Smooth muscle cell (in vitro differentiated cells): ENCODE data around the gene TH. TPM values are rescaled to one million over a fixed set of nuclear protein-coding genes. Genes with fewer than 3 reads are reported as not detected.

Source experiments
- DNase-seq: peaks from one replicate; lab custom pipeline; 2025; ENCODE audit not compliant: unreplicated experiment; lab: John Stamatoyannopoulos, UW
- H2AFZ ChIP-seq: fragments of 200-600 bp; sonication (generic); 2 replicates; pipeline ENCODE4 v1.6.0; 2016; ENCODE audit warnings: antibody characterized with exemption, low read depth, mild to moderate bottlenecking
- H3F3A ChIP-seq: fragments of 200-600 bp; sonication (generic); 2 replicates; pipeline ENCODE4 v1.6.0; 2017; ENCODE audit warnings: antibody characterized with exemption, low read depth
- H3K27ac ChIP-seq: fragments of 200-600 bp; sonication (generic); 2 replicates; pipeline ENCODE4 v1.5.1; 2016; ENCODE audit warnings: low read depth, mild to moderate bottlenecking
- H3K27me3 ChIP-seq: fragments of 200-600 bp; sonication (generic); 2 replicates; pipeline ENCODE4 v1.6.1; 2016; ENCODE audit warnings: low read depth, mild to moderate bottlenecking
- H3K36me3 ChIP-seq: fragments of 200-600 bp; sonication (generic); 2 replicates; pipeline ENCODE4 v1.5.1; 2016; ENCODE audit warnings: low read depth
- H3K4me1 ChIP-seq: fragments of 200-600 bp; sonication (generic); 2 replicates; pipeline ENCODE4 v1.5.1; 2016; ENCODE audit warnings: low read depth
- H3K4me2 ChIP-seq: fragments of 200-600 bp; sonication (generic); 2 replicates; pipeline ENCODE4 v1.6.0; 2016; ENCODE audit warnings: mild to moderate bottlenecking
- H3K4me3 ChIP-seq: fragments of 200-600 bp; sonication (generic); 2 replicates; pipeline ENCODE4 v1.5.1; 2016; ENCODE audit warnings: mild to moderate bottlenecking
- H3K79me2 ChIP-seq: fragments of 200-600 bp; sonication (generic); 2 replicates; pipeline ENCODE4 v1.6.0; 2016; ENCODE audit warnings: low read depth, mild to moderate bottlenecking
- H3K9ac ChIP-seq: fragments of 200-600 bp; sonication (generic); 2 replicates; pipeline ENCODE4 v1.6.0; 2016; ENCODE audit warnings: low read depth
- H3K9me3 ChIP-seq: fragments of 200-600 bp; sonication (generic); replicated peaks from 2 replicates; pipeline ENCODE4 v1.5.1; 2016; ENCODE audit warnings: low read depth
- H4K20me1 ChIP-seq: fragments of 200-600 bp; sonication (generic); 2 replicates; pipeline ENCODE4 v1.6.0; 2016; ENCODE audit warnings: low read depth
- CTCF ChIP-seq: fragments of 200-600 bp; sonication (generic); IDR thresholded peaks from 2 replicates; pipeline ENCODE4 v1.5.1; 2017; ENCODE audit warnings: borderline replicate concordance, mild to moderate bottlenecking, antibody characterized with exemption; ENCODE audit not compliant: insufficient read depth, poor library complexity, severe bottlenecking
- WGBS: methylation state at CpG from one replicate; pipeline ENCODE4 v1.1.7; 2016; ENCODE audit warnings: low lambda C conversion rate; 5-methylcytosine and 5-hydroxymethylcytosine counted together
- polyA plus RNA-seq: library from polyadenylated mRNA; unstranded; fragments of >200 nt; fragmentation: Nextera tagmentation; extraction: Ambion mirVana; gene quantifications from 2 replicates; pipeline ENCODE4 v1.2.1, GENCODE V29; 2016
- total RNA-seq: library from RNA; depleted of rRNA; stranded (reverse); fragments of >200 nt; gene quantifications from 2 replicates; pipeline ENCODE4 v1.2.3, GENCODE V29; 2014

TH gene
- total and polyA plus RNA-seq, 2 experiments from 2014 or later, result not detected

- WGBS, result 48% methylated on average over 18 of the region's 23 CpGs
- H3K36me3 ChIP-seq, result no peaks in the 10 kb centered on the region
- no peak overlapping the region for H3K27ac ChIP-seq
- H4K20me1 ChIP-seq, result no peaks in the 10 kb centered on the region
- no peak overlapping the region for H3K4me2 ChIP-seq
- H3K9me3 ChIP-seq, result no peaks in the 10 kb centered on the region
- no peak overlapping the region for H2AFZ ChIP-seq
- no peaks in the 10 kb centered on the region for H3K27me3 ChIP-seq
- no peaks in the 10 kb centered on the region for H3F3A ChIP-seq
- no peak overlapping the region for H3K4me3 ChIP-seq
- no peaks in the 10 kb centered on the region for H3K79me2 ChIP-seq
- no peak for DNase-seq
- no peak overlapping the region for H3K9ac ChIP-seq
- TF ChIP-seq CTCF, result no peak
- H3K4me1 ChIP-seq, result peaks cover 6% of the 10 kb centered on the region
Measured at GRCh38 chr11:2120359-2121100, 51.1 kb downstream of the TH start.

GRCh38 chr11:2118677-2119076 lies 52.9 kb downstream of the TH start:
- H2AFZ ChIP-seq, result no peak overlapping the region

GRCh38 chr11:2116680-2117079 lies 54.9 kb downstream of the TH start:
- Histone ChIP-seq H3K4me2 (no peak overlapping the region), H4K20me1 (no peaks in the 10 kb centered on the region), H3K9me3 (no peaks in the 10 kb centered on the region), H3F3A (no peaks in the 10 kb centered on the region), H3K9ac (no peak overlapping the region), H2AFZ (no peak overlapping the region), H3K4me3 (no peak overlapping the region), H3K4me1 (no peaks in the 10 kb centered on the region), H3K36me3 (no peaks in the 10 kb centered on the region), H3K27me3 (no peaks in the 10 kb centered on the region), H3K79me2 (no peaks in the 10 kb centered on the region), H3K27ac (no peak overlapping the region)
- 76% methylated on average over 1 of the region's 1 CpG for WGBS
- DNase-seq, result no peak
- TF ChIP-seq CTCF, result no peak

More at GRCh38 chr11:2118677-2119076, 52.9 kb downstream of the TH start:
- Histone ChIP-seq H3K27ac (no peak overlapping the region), H3K4me3 (no peak overlapping the region), H3K4me1 (peaks cover 6% of the 10 kb centered on the region), H3K4me2 (no peak overlapping the region), H3K36me3 (no peaks in the 10 kb centered on the region), H3K79me2 (no peaks in the 10 kb centered on the region), H3K27me3 (no peaks in the 10 kb centered on the region), H4K20me1 (no peaks in the 10 kb centered on the region), H3K9me3 (no peaks in the 10 kb centered on the region), H3F3A (no peaks in the 10 kb centered on the region), H3K9ac (no peak overlapping the region)
- no peak for DNase-seq
- WGBS, result 84% methylated on average over 4 of the region's 4 CpGs
- TF ChIP-seq CTCF, result no peak

GRCh38 chr11:2115308-2115707 lies 56.3 kb downstream of the TH start:
- H2AFZ ChIP-seq, result no peak overlapping the region
- DNase-seq, result no peak
- H3K9ac ChIP-seq, result no peak overlapping the region
- H3K79me2 ChIP-seq, result no peaks in the 10 kb centered on the region
- no peaks in the 10 kb centered on the region for H3K4me1 ChIP-seq
- no peaks in the 10 kb centered on the region for H3K9me3 ChIP-seq
- 97% methylated on average over 12 of the region's 12 CpGs for WGBS
- H3K27ac ChIP-seq, result no peak overlapping the region
- no peak overlapping the region for H3K4me2 ChIP-seq
- no peaks in the 10 kb centered on the region for H3F3A ChIP-seq
- H3K36me3 ChIP-seq, result no peaks in the 10 kb centered on the region
- no peaks in the 10 kb centered on the region for H3K27me3 ChIP-seq
- H4K20me1 ChIP-seq, result no peaks in the 10 kb centered on the region
- H3K4me3 ChIP-seq, result no peak overlapping the region
- TF ChIP-seq CTCF, result no peak
